GM06990 (cell line): ENCODE results near the gene PCNT.

ENCODE experiments used
- DNase-seq: peaks from one replicate; pipeline ENCODE4 v3.0.0-alpha.2; 2011; ENCODE audit not compliant: insufficient read length; ENCODE audit errors: extremely low read depth
- H3K27me3 ChIP-seq: replicated peaks from 2 replicates; pipeline ENCODE4 v1.6.0; 2011; ENCODE audit warnings: low read length; ENCODE audit not compliant: control insufficient read depth, insufficient read depth
- H3K36me3 ChIP-seq: 2 replicates; pipeline ENCODE4 v1.5.1; 2011; ENCODE audit warnings: low read length; ENCODE audit not compliant: control insufficient read depth, insufficient read depth
- H3K4me3 ChIP-seq: replicated peaks from 2 replicates; pipeline ENCODE4 v1.5.1; 2011; ENCODE audit warnings: low read depth, mild to moderate bottlenecking, control low read depth, low read length
- TF ChIP-seq, protein P1 (sequence below): IDR thresholded peaks from 2 replicates; pipeline ENCODE4 v1.5.1; 2011; ENCODE audit warnings: low read length, control low read depth, mild to moderate bottlenecking, inconsistent platforms; ENCODE audit not compliant: insufficient read depth, poor library complexity, severe bottlenecking

The PCNT gene

DNA sequence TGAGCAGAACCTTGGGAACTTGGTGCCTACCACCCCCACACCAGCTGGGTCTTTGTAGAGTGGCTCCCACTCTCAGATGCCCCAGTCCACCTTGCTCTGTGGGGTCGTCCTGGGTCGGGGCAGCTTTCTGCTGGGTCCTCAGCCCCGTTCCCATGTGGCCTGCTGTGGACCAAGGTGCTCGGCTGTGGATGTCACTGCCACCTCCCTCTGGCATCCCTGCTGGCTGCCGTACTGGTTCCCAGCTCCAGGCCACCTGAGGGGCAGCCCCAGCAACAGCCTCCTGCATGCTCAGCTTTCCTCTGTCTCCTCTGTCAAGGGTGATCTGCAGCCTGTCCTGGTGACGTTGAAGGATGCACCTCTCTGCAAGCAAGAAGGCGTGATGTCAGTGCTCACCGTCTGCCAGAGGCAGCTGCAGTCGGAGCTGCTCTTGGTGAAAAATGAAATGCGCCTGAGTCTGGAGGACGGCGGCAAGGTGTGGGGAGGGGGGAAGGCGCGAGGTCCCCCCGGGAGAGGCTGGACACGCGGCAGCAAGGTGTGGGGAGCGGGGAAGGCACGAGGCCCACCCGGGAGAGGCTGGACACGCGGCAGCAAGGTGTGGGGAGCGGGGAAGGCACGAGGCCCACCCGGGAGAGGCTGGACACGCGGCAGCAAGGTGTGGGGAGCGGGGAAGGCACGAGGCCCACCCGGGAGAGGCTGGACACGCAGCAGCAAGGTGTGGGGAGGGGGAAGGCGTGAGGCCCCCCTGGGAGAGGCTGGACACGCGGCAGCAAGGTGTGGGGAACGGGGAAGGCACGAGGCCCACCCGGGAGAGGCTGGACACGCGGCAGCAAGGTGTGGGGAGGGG, 88.8 kb downstream of the PCNT start:
- Histone ChIP-seq H3K4me3 (no peak overlapping the region), H3K27me3 (no peaks in the 10 kb centered on the region), H3K36me3 (peaks cover 17% of the 10 kb centered on the region)
- TF ChIP-seq, protein P1, sequence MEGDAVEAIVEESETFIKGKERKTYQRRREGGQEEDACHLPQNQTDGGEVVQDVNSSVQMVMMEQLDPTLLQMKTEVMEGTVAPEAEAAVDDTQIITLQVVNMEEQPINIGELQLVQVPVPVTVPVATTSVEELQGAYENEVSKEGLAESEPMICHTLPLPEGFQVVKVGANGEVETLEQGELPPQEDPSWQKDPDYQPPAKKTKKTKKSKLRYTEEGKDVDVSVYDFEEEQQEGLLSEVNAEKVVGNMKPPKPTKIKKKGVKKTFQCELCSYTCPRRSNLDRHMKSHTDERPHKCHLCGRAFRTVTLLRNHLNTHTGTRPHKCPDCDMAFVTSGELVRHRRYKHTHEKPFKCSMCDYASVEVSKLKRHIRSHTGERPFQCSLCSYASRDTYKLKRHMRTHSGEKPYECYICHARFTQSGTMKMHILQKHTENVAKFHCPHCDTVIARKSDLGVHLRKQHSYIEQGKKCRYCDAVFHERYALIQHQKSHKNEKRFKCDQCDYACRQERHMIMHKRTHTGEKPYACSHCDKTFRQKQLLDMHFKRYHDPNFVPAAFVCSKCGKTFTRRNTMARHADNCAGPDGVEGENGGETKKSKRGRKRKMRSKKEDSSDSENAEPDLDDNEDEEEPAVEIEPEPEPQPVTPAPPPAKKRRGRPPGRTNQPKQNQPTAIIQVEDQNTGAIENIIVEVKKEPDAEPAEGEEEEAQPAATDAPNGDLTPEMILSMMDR = no peak
- no peak for DNase-seq

DNA sequence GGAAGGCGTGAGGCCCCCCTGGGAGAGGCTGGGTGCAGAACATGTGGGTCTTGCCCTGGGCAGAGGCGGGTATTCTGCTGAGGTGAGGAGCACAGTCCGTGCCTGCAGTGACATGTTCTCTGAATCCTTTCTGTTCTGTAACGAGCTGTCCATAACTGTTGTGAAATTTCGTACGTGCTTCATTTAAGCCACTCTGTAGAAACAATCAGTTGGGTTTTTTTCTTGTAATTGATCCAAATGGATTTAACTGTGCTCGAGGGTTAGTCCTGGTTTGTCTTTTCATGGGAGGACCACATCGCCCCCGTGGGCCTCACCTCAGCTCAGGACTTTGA, 89.4 kb downstream of the PCNT start:
- no peak for DNase-seq
- Histone ChIP-seq H3K27me3 (no peaks in the 10 kb centered on the region), H3K4me3 (no peak overlapping the region), H3K36me3 (peaks cover 17% of the 10 kb centered on the region)
- TF ChIP-seq, protein P1 = no peak

DNA sequence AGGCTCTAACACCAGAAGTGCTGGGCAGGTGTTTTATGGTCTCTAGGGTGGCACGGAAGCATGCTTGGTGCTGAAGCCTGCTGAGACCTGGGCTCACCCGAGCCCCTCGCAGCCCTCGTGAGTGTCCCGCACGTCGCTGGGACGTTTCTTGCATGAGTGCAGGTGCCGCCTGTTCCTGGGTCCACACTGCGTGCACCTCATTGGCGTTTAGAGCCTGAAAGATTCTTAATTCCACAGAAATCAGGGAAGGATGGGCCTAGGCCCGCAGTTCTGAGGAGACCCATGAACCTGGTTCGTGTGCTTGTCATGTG, 91.0 kb downstream of the PCNT start:
- TF ChIP-seq, protein P1 = no peak
- H3K4me3 ChIP-seq = no peak overlapping the region
- H3K36me3 ChIP-seq = peaks cover 23% of the 10 kb centered on the region
- H3K27me3 ChIP-seq = no peaks in the 10 kb centered on the region
- DNase-seq = no peak

DNA sequence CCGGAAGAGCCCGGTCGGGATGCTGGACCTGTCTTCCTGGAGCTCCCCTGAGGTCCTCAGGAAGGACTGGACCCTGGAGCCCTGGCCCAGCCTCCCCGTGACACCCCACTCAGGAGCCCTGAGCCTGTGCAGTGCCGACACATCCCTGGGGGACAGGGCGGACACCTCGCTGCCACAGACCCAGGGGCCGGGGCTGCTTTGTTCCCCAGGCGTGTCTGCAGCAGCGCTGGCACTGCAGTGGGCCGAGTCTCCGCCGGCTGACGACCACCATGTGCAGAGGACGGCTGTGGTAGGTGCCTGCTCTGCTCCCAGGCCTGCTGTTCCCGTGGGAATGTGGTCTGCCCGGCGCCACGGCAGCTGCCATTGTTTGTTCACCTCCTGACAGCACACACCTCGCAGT, 92.6 kb downstream of the PCNT start:
- no peak overlapping the region for H3K4me3 ChIP-seq
- DNase-seq = no peak
- H3K36me3 ChIP-seq = peaks cover 22% of the 10 kb centered on the region
- TF ChIP-seq, protein P1 = no peak
- H3K27me3 ChIP-seq = no peaks in the 10 kb centered on the region

DNA sequence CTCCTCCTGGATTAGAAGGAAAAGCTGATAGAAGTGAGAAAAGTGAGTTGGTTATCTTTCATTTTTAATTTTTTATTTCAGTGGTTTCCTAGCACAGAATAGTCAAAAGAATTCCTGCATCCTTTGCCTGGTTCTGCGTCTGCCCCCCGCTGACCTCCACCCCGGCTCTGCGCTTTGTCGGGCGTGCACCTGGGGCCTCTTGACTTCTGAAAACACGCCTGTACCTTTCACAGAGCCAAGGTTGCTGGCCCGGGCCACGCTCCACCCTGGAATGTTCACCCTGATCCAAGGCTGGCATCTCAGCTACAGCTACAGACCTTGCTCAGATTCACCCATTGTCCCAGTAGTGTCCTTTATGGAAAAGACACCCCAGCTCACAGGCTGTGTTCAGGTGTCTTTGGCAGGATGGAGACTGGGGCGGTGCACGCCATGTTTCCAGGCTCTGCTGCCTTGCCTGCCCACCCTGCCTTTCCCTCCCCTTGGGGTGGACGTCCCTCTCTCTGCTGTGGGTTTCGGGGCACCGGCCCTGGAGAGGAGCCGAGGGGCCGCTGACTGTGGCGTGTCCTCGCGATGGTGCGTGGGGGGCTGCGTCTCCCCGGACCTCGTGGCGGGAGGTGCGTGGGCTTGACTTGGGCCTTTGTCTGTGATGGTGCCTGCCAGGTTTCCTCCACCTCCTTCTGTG, 94.5 kb downstream of the PCNT start:
- TF ChIP-seq, protein P1 = no peak
- peaks cover 24% of the 10 kb centered on the region for H3K36me3 ChIP-seq
- H3K4me3 ChIP-seq = no peak overlapping the region
- DNase-seq = no peak
- H3K27me3 ChIP-seq = no peaks in the 10 kb centered on the region
